ENCODE results near the gene LSG1.

The LSG1 gene

DNA sequence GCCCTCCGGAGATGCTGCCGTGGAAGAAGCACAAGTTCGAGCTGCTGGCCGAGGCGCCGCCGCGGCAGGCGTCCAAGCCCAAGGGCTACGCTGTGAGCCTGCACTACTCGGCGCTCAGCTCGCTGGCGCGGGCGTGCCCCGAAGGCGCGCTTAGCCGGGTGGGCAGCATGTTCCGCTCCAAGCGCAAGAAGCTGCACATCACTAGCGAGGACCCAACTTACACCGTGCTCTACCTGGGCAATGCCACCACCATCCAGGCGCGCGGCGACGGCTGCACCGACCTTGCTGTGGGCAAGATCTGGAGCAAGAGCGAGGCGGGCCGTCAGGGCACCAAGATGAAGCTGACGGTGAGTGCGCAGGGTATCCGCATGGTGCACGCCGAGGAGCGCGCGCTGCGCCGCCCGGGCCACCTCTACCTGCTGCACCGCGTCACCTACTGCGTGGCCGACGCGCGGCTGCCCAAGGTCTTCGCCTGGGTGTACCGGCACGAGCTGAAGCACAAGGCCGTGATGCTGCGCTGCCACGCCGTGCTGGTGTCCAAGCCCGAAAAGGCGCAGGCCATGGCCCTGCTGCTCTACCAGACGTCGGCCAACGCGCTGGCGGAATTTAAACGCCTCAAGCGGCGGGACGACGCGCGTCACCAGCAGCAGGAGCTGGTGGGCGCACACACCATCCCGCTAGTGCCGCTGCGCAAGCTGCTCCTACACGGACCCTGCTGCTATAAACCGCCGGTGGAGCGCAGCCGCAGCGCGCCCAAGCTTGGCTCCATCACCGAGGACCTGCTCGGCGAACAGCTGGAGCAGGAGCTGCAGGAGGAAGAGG, 15.0 kb upstream of the LSG1 start:
- DNase-seq = no peak

DNA sequence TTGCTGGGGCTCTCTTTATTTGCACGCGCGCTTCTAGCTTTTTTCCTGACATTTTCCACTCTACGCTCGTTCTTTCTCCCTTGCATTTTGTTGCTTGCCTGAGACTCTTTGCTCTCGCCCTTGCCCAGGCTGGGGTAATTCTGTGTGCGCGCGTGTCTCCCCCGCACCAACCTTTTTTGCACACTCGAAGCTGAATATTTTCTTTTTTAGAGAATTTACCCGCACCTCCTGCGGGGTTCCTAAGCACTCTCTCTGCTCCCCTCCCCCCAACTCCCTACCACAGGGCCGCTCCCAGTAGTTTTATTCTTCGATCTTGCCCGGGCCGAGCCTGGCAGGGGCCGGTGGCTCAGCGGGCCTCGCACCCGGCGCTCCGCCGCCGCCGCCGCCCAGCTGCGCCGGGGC, 14.4 kb upstream of the LSG1 start:
- DNase-seq = no peak

DNA sequence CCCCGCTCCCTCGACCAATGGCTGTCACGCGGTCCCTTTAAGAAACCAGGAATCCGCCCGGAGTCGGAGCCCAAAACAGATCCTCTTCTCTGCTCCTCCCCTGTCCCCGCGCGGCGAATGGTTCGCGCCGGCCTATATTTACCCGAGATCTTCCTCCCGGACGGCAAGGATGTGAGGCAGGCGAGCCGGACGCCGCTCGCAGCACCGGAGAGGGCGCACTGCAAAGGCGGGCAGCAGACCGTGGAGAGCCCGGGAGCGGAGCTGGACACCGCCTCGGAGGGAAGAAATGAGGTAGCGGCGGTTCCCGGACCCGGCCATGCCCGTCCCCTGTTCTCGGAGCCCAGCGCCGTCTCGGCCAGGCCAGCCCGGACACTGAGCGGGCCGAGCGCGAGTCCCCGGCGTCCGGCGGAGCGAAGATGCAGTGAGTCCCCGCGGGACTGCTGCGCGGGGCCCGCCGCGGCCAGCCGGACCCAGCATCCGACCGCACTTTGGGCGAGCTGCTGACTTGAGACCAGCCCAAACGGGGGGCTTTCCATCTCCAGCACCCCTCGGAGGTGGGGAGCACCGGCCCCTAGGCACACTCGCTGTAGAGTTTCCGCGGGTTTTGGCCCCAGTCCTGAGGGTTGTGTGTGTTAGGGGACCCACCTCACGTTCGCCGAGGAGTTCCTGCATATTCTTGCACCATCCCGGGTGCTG, 13.9 kb upstream of the LSG1 start, which contains the start of gene FAM43A:
Gene FAM43A, plus strand, starts transcription at position 166 of the 696 bp plus-strand sequence. CDS start 944 bp downstream, outside the sequence.
- DNase-seq = peak; percentile 92

DNA sequence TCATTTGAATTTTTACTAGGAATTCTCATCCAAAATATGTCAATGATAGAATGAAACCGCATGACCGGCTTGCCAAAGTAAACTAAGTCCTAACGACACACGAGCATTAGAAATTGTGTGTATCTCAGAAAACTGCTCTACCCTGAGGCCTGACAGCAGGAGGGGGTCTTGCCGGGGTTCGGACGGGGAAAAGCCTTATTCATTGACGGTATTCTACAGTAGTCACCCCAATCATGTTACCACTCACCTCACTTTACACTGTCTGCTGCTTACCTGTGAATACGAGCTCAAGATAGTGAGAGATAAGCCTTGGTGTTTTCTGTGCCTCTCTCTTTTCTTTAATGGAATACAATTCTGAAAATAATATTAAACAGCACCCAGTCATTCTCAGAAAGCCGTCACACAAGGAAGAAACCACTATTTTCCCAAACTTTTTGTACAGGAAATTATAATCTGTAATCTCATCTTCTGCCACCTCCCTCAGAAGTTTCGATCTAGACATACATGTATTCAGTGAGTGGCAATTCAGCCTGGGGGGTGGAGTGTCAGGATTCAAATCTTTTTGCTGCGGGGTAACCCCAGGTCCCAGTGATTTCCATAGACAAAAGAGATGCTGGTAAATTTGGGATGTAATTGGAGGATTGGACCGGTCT, 13.2 kb upstream of the LSG1 start:
- DNase-seq = no peak

DNA sequence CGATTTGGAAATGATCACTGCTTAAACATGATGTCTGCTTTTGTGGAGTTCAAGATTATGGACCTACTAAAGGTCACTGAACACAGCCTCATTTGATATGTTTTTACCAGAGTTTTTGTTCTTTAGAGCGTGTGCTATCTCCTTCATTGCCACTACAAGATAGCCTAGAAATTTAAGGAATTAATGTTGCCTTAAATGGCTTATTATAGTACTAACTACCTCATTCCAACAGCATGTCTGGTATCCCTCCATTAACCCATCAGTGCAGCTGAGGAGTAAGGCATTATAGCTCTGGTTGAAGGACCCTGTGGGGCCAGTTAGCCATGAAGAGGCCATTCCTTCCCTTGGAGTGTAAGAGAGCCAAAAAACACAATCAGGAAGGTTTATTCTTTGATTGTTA, 11.4 kb upstream of the LSG1 start:
- no peak for DNase-seq

DNA sequence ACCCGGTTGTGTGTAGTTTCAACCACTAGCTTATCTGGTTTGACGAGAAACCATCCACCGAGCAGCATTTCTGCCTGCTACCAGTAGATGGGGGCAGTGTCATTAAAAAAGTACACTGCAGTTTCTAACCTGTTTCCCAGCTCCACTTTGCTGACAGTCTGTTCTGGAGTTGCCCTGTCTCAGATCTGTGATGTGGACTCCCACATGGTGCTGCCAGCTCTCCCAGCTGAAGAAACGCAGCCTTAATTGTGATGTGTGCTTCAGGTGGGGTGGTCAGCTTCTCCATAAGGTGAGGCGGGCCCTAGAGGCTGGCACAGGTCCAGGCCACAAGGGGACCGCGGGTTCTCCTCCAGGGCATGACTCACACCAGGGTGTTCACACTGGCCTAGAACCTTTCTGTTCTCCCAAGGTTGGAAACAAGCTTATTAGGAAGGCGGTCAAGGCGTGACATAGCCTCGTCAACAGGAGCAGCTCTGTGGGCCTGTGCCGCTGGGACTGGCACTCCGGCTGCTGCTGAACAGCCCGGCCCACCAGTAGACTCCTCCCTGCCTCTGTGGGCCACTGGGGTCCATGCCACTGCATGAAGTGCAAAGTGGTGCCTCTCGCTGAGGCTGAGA, 10.8 kb upstream of the LSG1 start:
- DNase-seq = peak; percentile 89

DNA sequence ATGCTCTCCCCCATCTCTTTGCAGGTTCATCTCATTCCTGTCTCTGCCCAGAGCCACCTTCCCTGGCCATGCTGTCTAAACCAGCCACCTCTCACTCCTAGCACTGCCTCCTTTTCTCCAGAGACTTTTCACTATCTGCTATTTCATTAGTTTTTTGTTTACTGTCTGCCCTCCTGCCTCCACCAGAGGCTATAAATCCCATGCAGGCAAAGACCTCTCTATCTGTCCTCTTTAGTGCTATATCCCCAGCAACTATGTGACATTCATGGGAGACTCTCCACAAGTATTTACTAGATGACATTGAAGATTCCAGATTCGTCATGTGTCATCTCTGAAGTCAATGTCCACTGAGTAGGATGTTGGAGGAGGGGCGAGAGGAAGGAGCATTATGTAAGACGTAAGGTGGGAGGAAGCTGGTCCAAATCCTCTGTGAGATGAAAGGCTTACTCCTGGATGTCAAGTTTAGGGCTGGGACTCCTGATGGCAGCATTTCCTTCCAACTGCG, 10.2 kb upstream of the LSG1 start:
- no peak for DNase-seq

DNA sequence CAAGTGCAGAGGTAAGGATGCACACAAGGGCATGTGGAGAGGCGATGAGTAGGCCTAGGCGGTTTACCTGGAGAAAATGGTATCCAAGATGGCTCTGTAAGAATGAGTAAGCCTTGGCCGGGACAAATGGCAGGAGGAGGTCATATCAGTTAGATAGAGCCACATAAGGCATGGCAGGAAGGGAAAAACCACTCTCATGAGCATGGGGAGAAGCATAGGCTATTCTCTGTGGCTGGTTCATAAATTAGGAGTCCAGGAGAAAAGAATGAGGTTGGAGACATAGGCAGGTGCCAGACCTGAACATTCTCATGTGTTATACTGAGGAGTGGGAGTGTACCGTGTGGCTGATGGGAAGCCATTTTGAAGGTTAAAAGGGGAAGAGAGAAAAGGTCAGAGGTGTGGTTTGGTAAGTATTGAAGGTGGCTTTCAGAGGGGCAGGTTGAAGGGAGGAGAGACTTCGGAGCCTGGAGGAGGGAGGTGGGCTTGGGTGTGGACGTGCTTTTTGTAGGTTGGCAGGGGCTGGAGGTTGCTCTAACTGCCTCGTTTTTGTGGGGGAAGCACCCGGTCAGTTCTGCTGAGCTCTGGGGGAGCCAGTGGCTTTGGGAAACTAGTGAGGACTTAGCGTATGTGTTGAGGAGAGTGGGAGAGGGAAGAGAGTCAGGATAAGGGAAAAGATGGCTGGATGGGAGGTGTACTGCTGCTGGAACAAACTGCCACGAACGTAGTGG, 9.1 kb upstream of the LSG1 start:
- DNase-seq = no peak

DNA sequence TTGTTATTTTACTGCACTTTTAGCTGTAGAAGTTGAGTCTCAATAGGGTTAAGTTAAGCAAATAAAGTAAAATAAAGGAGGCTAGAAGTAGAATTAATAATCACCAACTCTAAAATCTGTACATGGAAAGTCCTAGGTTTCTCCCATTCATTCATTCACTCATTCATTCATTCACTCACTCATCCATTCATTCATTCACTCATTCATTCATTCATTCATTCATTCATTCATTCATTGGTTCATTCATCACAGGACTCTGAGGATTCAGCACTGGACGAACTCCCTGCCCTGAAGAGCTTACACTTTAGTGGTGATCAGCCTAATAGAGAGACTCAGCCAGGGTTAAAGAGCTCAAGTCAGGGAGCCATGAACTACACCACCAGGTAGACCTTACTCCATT, 4.5 kb upstream of the LSG1 start:
- DNase-seq = no peak

DNA sequence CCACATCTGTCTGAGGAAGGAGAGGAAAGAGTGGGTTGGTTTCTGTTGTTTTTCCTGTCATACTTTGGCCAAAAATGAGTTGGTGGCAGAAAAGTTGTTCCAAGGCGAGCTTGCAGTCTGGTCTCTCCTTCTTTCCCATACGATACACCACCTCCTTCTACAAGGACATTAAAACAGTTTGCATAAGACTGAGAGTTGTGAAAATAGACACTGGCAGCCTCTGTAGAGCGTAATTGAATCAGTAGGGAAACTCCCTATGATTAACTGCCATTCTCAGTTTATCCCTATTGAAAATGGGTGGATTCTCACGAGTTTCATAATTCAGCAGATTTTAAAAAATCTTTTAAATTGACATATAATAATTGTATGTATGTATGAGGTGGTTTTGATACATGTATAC, 3.7 kb upstream of the LSG1 start:
- DNase-seq = no peak

DNA sequence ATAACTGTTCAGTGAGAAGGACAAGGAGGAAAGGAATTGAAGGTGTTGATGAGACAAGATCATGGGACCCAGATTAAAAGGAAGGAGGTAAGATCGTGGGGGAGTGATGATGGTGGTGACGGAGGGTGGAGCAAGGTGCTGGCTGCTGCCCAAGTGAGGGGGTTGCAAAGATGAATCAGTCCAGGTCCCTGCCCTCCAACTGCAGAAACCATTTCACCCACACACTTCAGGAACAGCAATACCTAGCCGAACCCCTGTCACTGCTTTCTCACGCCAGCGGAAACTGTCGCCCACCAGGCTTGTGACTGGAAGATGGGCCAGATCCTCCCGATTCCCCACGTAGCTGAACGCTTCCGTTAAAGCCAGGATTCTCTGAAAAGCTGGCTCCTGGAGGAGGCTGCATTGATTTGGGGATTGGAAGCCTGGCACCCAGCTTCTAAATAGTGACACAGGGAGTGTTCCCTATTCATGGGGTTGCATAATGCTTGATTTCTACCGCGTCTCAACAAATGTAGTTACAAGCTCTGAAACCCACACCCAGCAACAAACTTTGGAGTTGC, 3.2 kb upstream of the LSG1 start:
- DNase-seq = no peak

DNA sequence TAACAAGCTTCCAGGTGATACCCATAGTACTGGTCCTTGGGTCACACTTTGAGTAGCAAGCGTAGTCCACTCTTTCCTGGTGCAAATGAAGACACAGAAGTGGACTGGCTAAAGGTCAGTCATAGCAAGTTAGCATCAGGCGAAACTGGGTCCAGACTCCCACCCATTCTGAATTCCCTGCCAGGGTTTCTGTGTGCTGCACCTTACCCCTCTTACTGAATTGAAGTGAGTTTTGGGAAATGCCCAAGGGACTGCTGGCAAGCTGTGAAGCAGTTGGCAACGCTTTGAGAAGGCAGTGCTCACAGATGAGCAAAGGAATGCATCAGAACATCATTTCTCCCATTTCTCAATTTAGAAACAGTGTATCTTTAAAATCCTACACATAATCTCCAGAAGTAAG, 1.8 kb upstream of the LSG1 start:
- DNase-seq = no peak

DNA sequence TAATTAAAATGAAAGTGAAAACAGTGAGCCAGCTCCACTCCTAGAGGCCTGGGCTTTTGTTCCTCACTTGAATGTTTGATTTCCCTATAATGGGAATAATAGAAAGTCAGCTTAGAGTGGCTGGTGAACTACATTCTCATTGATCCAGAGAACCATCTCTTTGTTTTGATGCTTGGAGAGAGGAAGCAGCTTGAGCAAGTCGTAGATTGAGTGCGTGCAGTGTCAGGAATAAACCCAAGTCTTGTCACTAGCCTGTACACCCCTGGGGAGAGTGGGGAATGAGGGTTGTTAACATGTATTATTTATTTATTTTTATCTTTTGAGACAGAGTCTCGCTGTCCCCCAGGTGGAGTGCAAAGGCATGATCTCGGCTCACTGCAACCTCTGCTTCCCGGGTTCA, 885 bp upstream of the LSG1 start:
- DNase-seq = no peak

DNA sequence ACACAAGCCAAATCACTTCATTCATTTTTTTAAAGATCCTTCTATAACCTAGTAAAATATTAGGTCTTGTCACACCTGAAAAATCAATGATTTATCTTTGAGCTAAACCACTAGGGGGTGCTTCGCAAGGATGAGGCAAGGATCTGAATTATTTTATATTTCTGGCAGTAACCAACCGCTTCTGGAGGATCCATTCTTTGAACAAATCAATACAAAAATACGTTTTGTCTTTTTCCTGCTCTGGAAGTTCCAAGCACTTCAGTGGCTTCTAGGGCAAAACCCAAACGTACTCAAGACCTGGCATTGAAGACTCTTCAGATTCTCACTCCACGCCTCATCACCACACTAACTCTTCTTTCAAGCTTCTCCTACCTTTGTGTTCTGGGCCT, 486 bp downstream of the LSG1 start:
- DNase-seq = peak; percentile 48

DNA sequence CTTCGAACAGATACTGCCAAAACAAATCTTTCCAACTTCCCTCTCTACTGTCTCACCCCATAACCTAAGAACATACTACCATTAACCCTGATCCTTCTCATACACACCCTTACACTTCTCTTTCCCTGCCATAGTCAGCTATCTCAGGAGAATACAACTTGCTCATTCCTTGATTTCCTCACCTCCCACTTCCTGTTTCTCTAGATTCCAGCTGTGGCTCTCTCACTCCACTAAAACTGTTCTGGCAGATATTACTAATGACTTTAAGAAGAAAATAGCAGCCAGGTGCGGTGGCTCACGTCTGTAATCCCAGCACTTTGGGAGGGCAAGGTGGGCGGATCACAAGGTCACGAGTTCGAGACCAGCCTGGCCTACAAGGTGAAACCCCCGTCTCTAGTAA, 4.6 kb downstream of the LSG1 start:
- no peak for DNase-seq

DNA sequence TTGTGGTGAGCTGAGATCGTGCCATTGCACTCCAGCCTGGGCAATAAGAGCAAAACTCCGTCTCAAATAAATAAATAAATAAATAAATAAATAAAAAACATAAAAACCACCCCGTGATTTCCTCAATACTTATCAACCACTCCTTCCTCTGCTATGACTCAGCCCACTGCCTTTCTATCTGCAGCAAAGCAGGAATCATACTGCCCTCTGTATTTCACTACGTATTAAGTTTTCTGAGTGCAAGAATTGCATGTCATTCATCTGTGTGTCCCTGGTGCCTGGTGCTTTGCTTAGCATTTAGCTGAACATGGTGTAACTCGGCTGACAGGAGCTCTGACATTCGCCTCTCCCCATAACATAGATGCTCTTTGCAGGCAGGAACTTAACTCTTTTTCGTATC, 7.1 kb downstream of the LSG1 start:
- DNase-seq = no peak

DNA sequence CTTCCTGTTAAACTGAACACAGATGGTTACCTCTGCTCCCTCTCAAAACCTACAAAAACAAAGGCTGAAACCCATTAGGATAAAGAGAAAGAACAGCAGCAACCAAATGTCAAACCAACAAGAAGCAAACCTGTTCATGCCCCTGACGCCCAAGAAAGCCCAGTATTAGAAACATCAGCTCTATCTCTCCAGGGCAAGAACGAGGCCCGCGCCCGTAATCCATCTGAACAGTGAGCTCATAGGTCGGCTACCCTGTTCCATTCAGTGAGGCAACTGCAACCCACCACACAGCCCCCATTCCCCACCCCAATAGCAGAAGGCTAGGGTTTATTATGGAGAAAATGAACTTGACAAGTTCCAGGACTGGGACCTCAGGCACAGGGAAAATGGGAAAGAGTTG, 10.0 kb downstream of the LSG1 start:
- DNase-seq = no peak

DNA sequence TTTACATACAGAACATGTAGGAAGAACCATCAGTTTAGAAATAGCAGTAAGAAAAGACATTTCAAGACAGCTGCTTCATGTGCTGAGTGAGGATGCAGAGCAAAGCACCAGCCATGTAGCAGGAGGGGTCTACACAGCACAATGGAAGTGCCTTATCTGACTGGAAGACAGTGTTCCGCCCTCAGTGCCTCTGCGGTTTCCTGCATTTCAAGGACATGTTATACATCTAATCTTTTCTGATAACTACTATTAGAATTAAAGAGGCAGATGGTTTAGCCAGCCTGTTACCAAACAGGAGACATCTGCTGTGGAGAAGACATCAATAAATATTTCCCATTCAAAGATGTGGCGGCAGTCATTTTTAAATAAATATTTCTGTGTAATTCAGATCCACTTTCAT, 10.6 kb downstream of the LSG1 start:
- DNase-seq = no peak

DNA sequence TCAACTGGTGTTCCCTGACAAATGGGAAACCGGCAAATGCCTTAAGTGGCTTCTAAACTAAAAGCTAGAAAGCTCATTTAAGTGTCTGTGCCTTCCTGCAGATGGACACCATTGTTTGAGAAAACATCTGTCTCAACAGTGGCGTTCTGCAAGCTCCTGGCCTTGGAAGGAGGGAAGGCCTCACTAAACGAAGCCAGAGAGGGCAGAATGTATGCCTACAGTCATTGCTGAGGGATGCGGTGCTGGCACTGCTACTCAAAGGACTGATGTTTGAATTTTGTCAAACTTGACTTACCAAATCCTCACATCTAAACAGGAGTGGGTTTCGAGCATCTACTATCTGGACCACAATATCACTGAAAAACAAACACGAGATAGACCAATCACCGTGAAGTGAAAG, 12.2 kb downstream of the LSG1 start:
- no peak for DNase-seq

DNA sequence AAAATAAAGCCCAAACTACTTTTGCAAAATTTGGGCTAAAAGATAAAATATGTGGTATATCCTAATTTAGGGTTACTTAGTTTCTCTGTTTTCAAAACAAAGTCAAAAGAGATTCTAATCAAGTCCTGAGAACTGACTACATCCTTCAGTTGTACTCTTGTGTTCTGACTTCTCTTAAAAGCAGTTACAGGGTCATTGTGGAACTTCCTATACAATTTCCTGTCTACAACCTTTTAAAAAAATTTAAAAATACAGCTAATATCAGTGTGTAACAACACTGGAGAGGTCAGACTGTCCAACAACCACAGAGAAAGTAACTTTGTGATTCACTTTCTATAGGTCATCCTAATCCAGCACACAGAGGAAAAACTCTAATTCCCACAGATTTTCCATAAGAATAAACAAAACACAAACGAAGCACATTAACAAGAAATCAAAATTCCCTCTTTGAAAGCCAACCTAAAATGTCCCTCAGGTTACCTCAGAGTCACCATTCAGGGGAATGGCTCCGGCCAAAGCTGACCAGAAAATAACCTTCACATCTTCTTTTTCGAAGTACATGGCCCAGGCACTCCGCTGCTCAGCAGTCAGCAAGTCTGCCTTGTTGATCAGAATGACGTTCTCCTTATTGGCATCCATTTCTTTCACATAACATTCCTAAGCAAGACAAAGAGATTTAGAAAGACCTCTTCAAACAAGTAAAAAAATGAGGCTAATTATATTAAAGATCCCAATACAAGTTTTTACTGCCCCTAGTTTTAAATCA, 13.3 kb downstream of the LSG1 start:
- DNase-seq = no peak

DNA sequence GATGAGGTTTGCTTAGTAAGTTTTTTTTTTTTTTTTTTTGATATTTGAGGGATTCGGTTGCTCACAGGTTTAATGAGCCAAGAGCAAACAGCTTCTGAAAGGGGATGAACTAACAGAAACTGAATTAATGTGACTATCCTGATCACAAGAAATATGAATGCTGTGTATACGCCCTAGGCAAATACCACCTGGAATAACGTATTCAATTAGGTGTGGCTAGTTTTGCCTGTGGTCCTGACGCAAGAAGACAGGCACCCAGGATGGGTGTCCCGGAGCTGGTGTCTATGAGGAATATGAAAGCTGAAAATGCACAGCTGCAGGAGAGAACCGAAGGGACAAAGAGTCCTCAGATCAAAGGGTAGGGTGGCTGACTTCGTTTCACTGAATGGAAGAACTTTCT, 14.6 kb downstream of the LSG1 start:
- no peak for DNase-seq

DNA sequence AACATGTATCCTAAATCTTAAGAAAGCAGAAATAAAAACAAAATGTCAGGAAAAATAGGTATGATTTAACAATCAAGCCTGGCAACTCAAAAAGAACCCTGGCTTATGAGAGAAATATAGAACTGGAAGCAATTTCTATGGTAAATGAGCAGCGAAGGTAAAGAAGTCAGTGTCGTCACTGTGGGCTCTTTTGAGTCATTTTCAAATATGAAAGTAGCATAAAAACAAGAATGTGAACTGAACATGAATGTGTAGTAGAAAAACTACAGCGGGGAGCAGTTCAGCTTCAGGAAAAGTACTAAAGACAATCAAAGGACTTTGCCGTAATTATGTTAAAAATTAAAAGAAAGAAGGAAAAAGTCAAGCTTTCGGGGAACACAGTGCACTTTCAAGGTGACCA, 17.5 kb downstream of the LSG1 start:
- no peak for DNase-seq
